Activated T-cell treated with anti-CD3 and anti-CD28 coated beads, Interleukin-2, amount 50 U/mL, for 72 hours (primary cell): ENCODE results near the gene FMNL2. TPM values are rescaled to one million over a fixed set of nuclear protein-coding genes. Genes with fewer than 3 reads are reported as not detected.

Experiments used
- ATAC-seq, 2 donors: fragments of 150-1000 bp; cut with Tn5 transposase; replicated peaks in 1 of 2; 2 replicates each; pipeline ENCODE4 v1.10.0; 2021; ENCODE audit warnings: moderate library complexity in 2 of 2, mild to moderate bottlenecking in 1 of 2
- DNase-seq, 2 donors: peaks; one replicate each; pipeline ENCODE4 v3.0.0; 2021 to 2022; ENCODE audit warnings: mixed read lengths in 1 of 2
- H3K27ac Mint-ChIP-seq: one replicate; pipeline ENCODE4 v1.8.0; 2022; ENCODE audit warnings: mild to moderate bottlenecking, moderate library complexity, mixed read lengths
- H3K27me3 Mint-ChIP-seq: one replicate; pipeline ENCODE4 v1.8.0; 2022; ENCODE audit warnings: low read depth, mixed read lengths
- H3K36me3 Mint-ChIP-seq, 2 donors: one replicate each; pipeline ENCODE4 v1.8.0; 2022; ENCODE audit warnings: mixed read lengths in 2 of 2, mild to moderate bottlenecking in 1 of 2; ENCODE audit not compliant: insufficient read depth in 2 of 2
- H3K4me1 Mint-ChIP-seq: one replicate; pipeline ENCODE4 v1.8.0; 2022; ENCODE audit warnings: low read depth, mixed read lengths
- H3K4me3 Mint-ChIP-seq, 2 donors: one replicate each; pipeline ENCODE4 v1.8.0; 2022; ENCODE audit warnings: mild to moderate bottlenecking in 2 of 2, mixed read lengths in 2 of 2, moderate library complexity in 2 of 2
- H3K9me3 Mint-ChIP-seq, 2 donors: one replicate each; pipeline ENCODE4 v1.8.0; 2022; ENCODE audit warnings: mixed read lengths in 2 of 2
- total RNA-seq, 2 donors: library from RNA; stranded (reverse); gene quantifications; one replicate each; pipeline ENCODE4 v1.2.3, GENCODE V29; 2022

Gene FMNL2
- total RNA-seq, 2 donors from 2014 or later = 3.5 to 4.7 TPM

GRCh38 chr2:152405206-152406118 is 70.5 kb downstream of the FMNL2 start:
- ATAC-seq (no peak), DNase-seq (no peak)
- H3K9me3 Mint-ChIP-seq = no peaks in the 10 kb centered on the region
- H3K36me3 Mint-ChIP-seq = no peaks in the 10 kb centered on the region
- H3K4me1 Mint-ChIP-seq = peaks cover 39% of the 10 kb centered on the region
- H3K27me3 Mint-ChIP-seq = peaks cover 13% of the 10 kb centered on the region
- peak overlapping the region; percentile 15 for H3K27ac Mint-ChIP-seq
- no peak overlapping the region for H3K4me3 Mint-ChIP-seq

- H3K36me3 Mint-ChIP-seq = no peaks in the 10 kb centered on the region
- H3K9me3 Mint-ChIP-seq = no peaks in the 10 kb centered on the region
- ATAC-seq (peak; percentile 28 to 31), DNase-seq (no peak)
- peaks cover 13% of the 10 kb centered on the region for H3K27me3 Mint-ChIP-seq
- H3K4me3 Mint-ChIP-seq = peak overlapping the region; percentile 54 to 71
- H3K4me1 Mint-ChIP-seq = peaks cover 39% of the 10 kb centered on the region
- peak overlapping the region; percentile 34 for H3K27ac Mint-ChIP-seq
Observed at GRCh38 chr2:152406119-152406835, 71.3 kb downstream of the FMNL2 start.

GRCh38 chr2:152406836-152407161 is 71.8 kb downstream of the FMNL2 start:
- peak overlapping the region; percentile 54 to 71 for H3K4me3 Mint-ChIP-seq
- H3K27me3 Mint-ChIP-seq = peaks cover 13% of the 10 kb centered on the region
- no peak for ATAC-seq
- no peaks in the 10 kb centered on the region for H3K36me3 Mint-ChIP-seq
- peak overlapping the region; percentile 34 for H3K27ac Mint-ChIP-seq
- peaks cover 39% of the 10 kb centered on the region for H3K4me1 Mint-ChIP-seq
- H3K9me3 Mint-ChIP-seq = no peaks in the 10 kb centered on the region
- DNase-seq = no peak

GRCh38 chr2:152407204-152407721 is 72.3 kb downstream of the FMNL2 start:
- Mint-ChIP-seq H3K4me3 (peak overlapping the region; percentile 54 to 71), H3K27me3 (peaks cover 13% of the 10 kb centered on the region), H3K36me3 (no peaks in the 10 kb centered on the region), H3K4me1 (peaks cover 39% of the 10 kb centered on the region), H3K27ac (peak overlapping the region; percentile 69), H3K9me3 (no peaks in the 10 kb centered on the region)
- DNase-seq = peak; percentile 40 to 47
- ATAC-seq = peak; percentile 48 to 58

- Mint-ChIP-seq H3K27ac (peak overlapping the region; percentile 69), H3K27me3 (peaks cover 13% of the 10 kb centered on the region), H3K4me3 (peak overlapping the region; percentile 54 to 71), H3K9me3 (no peaks in the 10 kb centered on the region), H3K36me3 (no peaks in the 10 kb centered on the region), H3K4me1 (peaks cover 34% of the 10 kb centered on the region)
- DNase-seq = no peak
- ATAC-seq = no peak
Observed at GRCh38 chr2:152407806-152408205, 72.8 kb downstream of the FMNL2 start.

- Mint-ChIP-seq H3K4me1 (peaks cover 31% of the 10 kb centered on the region), H3K9me3 (no peaks in the 10 kb centered on the region), H3K36me3 (no peaks in the 10 kb centered on the region), H3K27me3 (peaks cover 16% of the 10 kb centered on the region), H3K27ac (no peak overlapping the region), H3K4me3 (peak overlapping the region in 1 of 2 donors; percentile 54)
- ATAC-seq (no peak), DNase-seq (no peak)
Observed at GRCh38 chr2:152408254-152408653, 73.3 kb downstream of the FMNL2 start.

GRCh38 chr2:152409386-152410164 is 74.6 kb downstream of the FMNL2 start:
- H3K36me3 Mint-ChIP-seq = no peaks in the 10 kb centered on the region
- peaks cover 27% of the 10 kb centered on the region for H3K27me3 Mint-ChIP-seq
- no peak overlapping the region for H3K4me3 Mint-ChIP-seq
- peaks cover 37% of the 10 kb centered on the region for H3K4me1 Mint-ChIP-seq
- ATAC-seq (no peak), DNase-seq (no peak)
- H3K9me3 Mint-ChIP-seq = no peaks in the 10 kb centered on the region
- no peak overlapping the region for H3K27ac Mint-ChIP-seq

GRCh38 chr2:152410165-152410597 is 75.2 kb downstream of the FMNL2 start:
- peaks cover 27% of the 10 kb centered on the region for H3K27me3 Mint-ChIP-seq
- no peaks in the 10 kb centered on the region for H3K36me3 Mint-ChIP-seq
- DNase-seq = no peak
- H3K27ac Mint-ChIP-seq = no peak overlapping the region
- no peak overlapping the region for H3K4me3 Mint-ChIP-seq
- H3K9me3 Mint-ChIP-seq = no peaks in the 10 kb centered on the region
- ATAC-seq = no peak
- H3K4me1 Mint-ChIP-seq = peaks cover 43% of the 10 kb centered on the region

- DNase-seq (no peak), ATAC-seq (no peak)
- Mint-ChIP-seq H3K36me3 (no peaks in the 10 kb centered on the region), H3K4me1 (peaks cover 49% of the 10 kb centered on the region), H3K27ac (no peak overlapping the region), H3K27me3 (peaks cover 27% of the 10 kb centered on the region), H3K9me3 (no peaks in the 10 kb centered on the region), H3K4me3 (no peak overlapping the region)
Observed at GRCh38 chr2:152411154-152411553, 76.2 kb downstream of the FMNL2 start.

- ATAC-seq (no peak), DNase-seq (no peak)
- Mint-ChIP-seq H3K9me3 (no peaks in the 10 kb centered on the region), H3K36me3 (no peaks in the 10 kb centered on the region), H3K27ac (no peak overlapping the region), H3K27me3 (peaks cover 39% of the 10 kb centered on the region), H3K4me1 (peaks cover 38% of the 10 kb centered on the region), H3K4me3 (no peak overlapping the region)
Observed at GRCh38 chr2:152413228-152414030, 78.5 kb downstream of the FMNL2 start.

- peak overlapping the region; percentile 76 for H3K27ac Mint-ChIP-seq
- peak; percentile 57 to 73 for DNase-seq
- peaks cover 43% of the 10 kb centered on the region for H3K4me1 Mint-ChIP-seq
Observed at GRCh38 chr2:152415231-152415642, 80.3 kb downstream of the FMNL2 start.

GRCh38 chr2:152415796-152416195 is 80.8 kb downstream of the FMNL2 start:
- no peak for ATAC-seq
- Mint-ChIP-seq H3K4me1 (peaks cover 48% of the 10 kb centered on the region), H3K4me3 (peak overlapping the region in 1 of 2 donors; percentile 37), H3K27me3 (peaks cover 32% of the 10 kb centered on the region), H3K9me3 (no peaks in the 10 kb centered on the region), H3K36me3 (no peaks in the 10 kb centered on the region), H3K27ac (peak overlapping the region; percentile 76)
- DNase-seq = no peak

More at GRCh38 chr2:152415231-152415642, 80.3 kb downstream of the FMNL2 start:
- Mint-ChIP-seq H3K9me3 (no peaks in the 10 kb centered on the region), H3K27me3 (peaks cover 27% of the 10 kb centered on the region), H3K4me3 (peak overlapping the region; percentile 37 to 44), H3K36me3 (no peaks in the 10 kb centered on the region)
- peak; percentile 97 to 98 for ATAC-seq
